Stimulated activated CD4-positive, alpha-beta T cell treated with anti-CD3 and anti-CD28 coated beads, TNF-alpha, amount 100 ng/mL, for 1 hour (primary cell): ENCODE data around the gene MYRIP.

Source experiments
- DNase-seq, 3 donors: peaks; one replicate each; pipeline ENCODE4 v3.0.0-alpha.2; 2020; ENCODE audit warnings: low read depth in 3 of 3, low spot score in 1 of 3

Gene MYRIP

DNA sequence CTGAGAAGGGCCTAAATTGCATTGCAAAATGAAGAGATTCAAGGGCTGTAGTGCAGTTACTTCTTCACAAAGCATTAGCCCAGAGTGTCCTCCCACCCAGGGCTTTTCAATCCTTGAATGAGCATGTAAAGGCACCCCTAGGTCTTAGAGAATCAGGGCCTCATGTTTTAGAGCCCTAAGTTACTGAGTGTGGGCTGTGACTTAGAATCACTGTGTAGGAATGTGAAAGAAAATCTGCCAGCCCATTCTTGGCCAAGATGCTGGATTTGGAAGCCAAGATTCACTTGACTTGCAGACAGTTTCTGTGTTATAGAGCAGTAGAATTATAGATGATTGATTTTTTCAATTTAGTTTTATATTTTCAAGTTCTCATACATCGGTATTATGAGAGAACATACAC lies 153.2 kb downstream of the MYRIP start:
- no peak for DNase-seq

DNA sequence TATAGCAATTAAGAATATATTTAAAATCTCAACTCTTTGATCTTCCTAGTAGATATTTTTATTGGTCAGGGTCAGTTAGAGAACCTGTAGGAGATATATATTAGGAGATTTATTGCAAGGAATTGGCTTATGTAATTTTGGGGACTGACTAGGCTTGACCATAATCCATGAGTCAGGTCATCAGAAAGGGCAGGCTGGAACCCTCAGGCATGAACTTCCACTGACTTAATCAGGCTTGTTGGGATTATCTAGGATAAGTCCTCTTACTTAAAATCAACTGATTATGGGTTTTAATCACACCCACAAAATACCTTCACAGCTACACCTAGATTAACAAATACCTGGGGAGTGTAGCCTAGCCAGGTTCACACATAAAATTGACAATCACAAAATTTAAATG lies 156.1 kb downstream of the MYRIP start:
- DNase-seq, result no peak

DNA sequence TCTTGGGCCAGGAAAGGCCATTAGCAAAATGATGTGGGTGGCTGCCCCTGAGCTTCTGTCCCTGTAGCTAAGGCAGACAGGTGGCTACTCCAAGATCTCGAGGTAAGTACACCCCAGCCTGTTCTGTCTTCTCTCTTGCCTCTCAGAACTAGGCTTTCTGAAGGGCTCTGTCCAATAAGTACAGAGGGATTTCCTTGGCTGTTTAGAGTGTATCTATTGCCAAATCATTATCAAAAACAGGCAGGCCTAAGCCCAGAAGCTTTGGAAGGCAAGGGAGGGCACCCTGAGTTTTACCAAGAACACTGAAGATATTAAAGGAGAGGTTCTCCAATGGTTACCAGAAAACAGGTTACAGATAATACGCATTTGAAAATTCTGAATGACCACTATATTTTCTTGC lies 156.6 kb downstream of the MYRIP start:
- DNase-seq, result no peak

DNA sequence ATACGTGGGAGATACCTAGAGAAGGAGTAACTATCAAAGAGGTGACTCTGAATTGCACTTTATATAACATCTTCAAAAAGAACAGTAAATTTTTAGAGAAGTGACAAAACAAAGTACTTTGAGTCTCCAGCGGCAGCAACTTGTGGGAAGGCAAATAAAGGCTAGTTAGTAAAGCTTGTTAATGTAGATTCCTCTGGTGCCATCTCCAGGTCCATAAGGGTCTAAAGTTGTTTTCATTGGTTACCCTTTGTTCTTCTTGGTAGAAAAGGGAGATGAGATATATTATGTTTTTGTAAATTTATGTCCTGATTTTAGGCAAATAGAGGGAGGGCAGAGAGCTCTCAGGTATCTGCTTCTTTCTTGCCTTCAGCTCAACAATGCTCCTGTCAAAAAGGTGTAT lies 161.6 kb downstream of the MYRIP start:
- DNase-seq, result no peak

DNA sequence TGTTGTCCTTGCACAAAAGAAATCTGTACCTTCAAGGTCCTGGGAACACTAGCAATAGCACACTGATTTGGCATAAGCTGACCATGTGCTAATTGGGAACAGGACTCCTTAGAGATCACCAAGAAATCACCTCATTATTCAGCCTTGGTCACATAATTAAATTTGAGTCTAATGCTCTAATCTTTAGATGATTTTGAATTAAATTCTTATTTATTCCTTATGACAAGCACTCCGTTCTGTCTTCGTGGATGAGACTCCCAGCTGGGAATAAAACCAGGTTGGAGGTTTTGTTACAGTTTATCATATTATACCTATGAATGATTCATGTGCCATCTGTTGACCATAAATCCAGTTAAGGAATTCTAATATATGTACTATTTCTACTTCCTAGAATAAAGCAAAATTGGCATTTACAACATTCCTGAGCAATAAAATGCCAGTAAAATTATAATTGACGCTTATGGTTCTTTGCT lies 162.2 kb downstream of the MYRIP start:
- DNase-seq, result no peak

DNA sequence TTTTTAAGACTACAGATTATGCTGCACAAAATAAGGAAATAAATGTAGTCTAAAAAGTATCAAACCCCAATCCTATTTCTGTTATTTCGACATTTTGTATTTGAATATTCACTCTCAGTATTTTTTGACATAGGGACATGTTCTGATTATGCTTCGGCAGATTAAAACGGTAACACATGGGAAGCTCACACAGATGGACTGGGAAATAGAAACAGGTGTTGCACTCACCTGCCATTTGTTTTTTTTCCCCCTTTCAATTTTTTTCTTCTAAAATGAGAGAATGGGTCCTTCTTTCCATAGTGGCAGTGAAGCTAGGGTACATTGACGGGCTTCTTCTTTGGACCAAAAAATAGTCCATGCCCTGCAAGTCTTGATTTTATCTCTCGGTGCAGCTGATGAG lies 163.1 kb downstream of the MYRIP start:
- DNase-seq, result no peak

DNA sequence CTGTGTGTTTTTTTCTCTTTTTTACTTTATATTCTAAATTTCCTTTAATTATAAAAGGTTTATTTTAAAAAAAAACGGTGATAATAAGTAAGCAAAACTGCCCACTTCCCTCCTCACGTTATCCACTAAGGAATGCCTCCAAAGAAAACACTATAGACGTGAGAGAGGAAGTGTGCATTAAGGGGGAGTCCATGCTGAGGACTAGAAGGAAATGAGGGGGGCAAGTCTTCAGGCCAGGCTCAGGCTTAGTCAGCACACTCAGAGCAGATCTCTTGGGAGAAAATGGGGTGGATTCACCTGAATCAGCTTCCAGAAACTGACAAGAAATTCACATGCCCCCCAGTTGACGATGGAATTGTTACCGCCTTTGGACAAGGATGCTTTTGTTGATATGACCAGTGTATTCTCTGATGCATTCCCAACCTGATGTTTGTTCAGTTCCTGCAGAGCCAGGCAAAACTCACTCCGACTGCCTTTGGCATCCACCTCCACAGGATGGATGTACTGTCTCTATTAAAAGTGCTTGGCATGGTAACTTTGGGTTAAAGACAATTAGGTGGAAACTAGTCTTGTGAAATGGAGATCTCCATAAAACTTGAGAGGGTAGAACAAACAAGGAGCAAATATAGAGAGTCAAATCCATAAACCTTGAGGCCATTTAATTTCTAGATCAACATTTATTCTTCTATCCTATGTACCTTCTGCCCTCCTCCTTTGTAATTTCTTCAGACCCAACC lies 167.8 kb downstream of the MYRIP start:
- no peak for DNase-seq

DNA sequence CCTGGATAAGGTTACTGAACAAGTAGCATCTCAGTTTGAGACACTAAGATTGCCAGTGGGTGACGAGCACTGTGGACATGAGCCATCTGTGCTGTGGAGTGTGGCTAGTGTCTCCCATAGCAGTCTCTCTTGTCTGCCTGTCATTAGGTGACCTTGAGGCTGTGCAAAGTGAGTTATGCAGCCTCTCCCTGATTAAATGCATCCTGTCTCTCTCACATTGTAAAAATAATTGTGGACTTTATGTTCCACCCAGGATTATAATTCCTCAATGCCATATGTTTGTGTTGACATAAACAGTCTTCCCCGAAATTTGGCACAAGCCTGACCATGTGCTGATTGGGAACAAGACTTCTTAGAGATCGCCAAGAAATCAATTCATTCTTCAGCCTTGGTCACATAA lies 168.9 kb downstream of the MYRIP start:
- DNase-seq, result no peak

DNA sequence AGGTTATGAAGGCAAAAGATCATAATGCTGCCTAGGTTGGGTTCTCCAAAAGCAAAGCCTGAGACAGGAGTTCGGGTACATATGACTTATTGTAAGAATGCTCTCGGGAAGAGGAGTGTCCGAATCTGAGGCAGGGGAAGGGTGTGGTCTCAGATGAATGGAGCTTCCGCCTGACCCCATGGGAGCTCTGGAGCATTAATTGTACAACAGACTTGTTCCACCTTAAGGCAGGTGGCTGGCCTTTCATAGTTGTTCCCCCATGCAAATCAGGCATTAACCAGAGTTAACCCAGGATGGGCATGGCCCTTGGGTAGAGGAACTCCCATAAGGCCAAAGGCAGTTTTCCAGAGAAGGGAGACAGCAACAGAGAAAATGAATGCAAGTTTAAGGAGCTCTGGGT lies 170.6 kb downstream of the MYRIP start:
- DNase-seq, result no peak

DNA sequence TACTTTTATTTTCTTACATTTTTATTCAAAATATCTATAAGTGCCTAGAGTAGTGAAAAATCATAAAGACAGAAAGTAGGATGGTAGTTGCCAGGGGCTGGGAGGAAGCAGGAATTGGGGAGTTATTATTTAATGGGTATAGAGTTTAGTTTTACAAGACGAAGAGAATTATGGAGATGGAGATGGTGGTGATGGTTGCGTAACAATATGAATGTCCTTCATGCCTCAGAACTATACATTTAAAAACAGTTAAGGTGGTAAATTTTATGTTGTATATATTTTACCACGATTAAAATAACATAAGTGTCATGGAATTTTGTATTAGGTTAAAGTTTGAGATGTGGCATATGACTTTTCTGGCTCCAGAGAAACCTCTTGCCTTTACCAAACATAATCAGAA lies 171.4 kb downstream of the MYRIP start:
- DNase-seq, result no peak

DNA sequence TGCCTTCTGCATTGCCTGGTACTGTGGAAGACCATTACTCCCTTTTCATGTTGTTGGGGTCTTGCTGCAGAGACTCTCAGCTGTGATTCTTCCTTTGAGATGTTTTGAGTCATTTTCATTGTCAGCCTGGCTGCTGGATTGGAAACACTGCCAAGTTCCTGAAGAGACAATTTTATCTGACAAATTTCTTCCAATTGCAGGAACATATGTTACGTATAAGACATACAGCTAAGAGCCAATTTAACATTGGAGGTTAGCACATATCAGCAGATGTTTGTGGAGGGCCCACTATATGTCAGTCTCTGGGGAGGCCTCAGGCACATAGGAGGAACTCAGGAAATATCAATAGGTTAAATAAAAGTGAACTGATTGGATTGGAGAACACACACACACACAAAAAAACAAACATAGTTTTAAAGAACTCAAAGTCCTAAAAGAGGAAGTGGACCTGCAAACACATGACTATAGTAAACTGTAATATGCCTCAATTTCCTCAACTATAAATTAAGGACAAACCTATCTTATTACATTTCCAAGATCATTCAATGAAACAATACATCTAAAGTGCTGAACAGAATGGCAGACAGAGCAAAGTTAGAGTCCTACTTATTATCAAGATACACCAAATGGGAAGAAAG lies 172.3 kb downstream of the MYRIP start:
- no peak for DNase-seq

DNA sequence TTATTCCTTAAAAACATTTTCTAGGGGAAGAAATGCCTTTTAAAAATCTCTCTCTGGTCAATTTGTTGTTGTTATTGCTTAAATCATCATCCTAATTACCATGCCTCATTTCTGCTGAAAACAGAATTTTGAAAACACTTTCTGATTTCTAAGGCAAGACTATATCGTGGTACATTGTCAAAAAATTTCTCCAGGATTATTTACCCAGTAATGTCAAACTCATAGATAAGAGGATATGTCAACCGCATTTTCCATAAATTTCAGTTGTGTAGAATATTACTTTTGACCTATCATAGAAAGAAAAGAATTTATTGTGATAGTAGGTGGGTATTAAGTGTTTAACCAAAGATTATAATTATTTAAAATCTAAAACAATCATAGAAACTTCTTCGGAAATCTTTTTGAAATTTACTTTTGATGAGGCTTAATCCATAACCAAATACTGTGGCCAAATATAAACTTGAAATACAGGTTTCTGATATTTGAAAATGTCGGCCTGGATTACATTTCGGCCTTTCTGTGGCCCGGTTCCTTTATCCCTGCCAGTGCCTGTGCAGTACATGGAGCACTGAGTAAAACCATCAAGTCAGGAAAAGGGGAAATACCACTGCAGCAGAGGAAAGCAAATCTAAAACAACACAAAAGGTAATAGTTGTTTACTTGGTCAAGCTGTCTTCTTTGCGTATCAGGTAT lies 173.4 kb downstream of the MYRIP start:
- DNase-seq, result no peak

DNA sequence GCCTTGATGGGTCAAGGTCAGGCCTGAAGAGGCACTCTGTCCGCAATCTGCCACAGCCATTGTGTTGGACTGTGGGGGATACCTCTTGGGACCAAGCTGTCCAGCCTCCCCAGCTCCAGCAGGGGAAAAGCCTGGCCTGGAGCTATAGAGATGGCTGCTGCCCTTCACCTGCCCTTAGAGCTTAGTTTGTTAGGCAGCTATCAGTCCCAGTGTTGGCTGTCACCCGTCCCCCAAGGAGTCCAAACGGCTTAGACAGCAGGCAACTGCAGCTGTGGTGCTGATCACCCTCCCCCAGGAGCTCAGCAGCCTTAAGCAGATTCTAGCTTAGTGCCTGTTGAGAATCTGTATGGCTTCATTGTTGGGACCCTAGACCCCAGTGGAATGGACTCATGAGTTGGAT lies 180.3 kb downstream of the MYRIP start:
- no peak for DNase-seq

DNA sequence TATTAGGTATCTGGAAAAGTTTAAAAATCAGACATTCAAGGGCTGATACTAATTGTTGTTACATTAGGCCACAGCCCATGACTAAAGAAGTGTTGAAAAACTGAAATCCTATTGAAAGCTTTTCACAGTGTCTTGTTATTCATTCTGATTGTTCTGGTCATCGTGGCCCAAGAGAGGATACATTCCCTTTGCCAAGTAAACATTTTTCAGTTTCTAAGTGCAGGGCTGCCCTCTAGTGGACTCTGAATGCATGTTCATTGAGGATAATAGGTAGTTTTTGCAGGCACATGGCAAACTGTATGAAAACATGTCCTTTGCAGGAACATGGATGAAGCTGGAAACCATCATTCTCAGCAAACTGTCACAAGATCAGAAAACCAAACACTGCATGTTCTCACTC lies 181.1 kb downstream of the MYRIP start:
- no peak for DNase-seq

DNA sequence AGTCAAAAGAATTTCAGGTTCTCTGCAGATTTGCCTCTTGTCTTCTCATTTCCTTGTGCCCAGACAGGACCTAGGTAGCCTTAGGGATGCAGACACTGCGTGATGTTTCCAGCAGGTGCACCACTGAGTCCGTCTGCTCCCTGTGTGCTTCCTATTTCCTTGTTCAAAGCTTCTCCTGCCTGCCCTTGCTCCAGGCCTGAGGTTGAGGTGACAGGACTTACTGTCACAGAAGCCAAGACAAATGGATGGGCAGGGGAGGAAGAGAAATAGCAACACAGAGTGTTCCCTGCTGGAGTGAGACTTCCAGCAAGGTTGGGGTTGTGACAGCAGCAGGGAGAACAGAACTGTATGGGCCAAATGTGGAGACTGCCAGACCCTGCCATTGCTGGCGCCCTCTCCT lies 199.4 kb downstream of the MYRIP start:
- no peak for DNase-seq

DNA sequence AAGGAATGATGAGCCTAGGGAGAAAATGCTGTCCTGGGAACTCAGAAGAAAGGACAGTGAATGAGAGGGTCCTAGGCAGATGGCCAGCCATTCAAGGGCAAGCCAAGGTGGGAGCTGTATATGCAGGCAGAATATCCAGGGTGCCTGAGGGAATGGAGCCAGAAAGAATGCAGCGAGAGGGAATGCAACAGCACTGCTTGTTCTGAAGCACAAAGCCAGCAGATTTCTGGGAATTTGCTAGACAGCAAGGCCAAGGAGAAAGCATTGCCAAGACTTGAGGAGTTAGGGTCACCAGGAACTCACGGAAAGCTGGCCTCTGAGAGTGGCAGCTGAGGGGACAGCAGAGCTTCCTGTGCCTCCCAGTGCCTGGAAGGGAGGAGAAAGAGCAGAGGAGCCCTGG lies 200.6 kb downstream of the MYRIP start:
- DNase-seq, result no peak

DNA sequence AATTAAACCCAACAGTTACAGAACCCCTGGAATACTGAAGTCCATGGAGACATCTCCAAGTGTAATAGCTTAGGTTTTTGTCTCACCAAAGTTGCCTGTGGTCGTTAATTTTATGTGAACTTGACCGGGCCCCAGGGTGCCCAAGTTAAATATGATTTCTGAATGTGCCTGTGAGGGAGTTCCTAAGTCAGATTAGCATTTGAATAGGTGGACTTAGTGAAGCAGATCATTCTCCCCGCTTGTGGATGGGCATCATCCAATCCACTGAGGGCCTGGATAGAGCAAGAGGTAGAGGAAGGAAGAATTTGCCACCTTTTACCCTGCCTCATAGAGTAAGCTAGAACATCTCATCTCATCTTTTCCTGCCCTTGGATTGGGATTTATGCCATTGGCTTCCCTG lies 203.0 kb downstream of the MYRIP start:
- no peak for DNase-seq

DNA sequence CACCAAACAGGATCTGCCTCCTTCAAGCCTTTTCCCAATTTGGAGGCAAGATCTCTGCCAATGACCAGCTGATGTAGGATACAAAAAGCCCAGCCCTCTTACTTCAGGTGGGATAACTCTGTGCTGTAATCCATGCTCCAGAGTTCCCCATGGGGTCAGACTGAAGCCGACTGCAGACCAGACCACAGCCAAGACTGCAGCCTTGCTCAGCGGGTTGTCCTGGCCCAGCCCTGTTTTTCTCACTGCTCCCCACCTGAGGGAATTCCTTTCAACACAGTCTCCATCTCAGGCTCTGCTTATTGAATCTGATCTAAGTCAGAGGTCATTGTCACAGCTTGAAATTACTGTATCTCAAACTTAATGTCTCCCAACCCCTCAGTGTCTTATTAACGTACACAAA lies 207.0 kb downstream of the MYRIP start:
- no peak for DNase-seq

DNA sequence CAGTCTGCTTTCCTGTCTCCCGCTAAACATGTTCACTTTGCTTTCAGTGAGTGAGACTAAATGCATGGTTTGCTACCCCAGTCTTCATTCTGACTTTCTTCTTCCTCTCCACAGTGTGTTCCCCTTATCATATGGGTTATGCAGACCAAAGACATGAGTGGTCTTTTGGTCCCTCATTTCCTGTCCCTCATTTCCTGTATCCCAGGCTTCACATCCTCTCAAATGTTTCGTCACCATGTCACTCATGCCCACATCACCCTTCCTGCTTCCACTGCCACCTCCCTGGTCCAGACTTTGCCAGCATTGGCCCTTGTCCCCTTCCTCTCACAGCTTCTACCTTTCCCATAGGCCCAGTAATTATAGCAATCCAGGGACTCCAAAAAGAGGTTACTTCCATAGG lies 209.0 kb downstream of the MYRIP start:
- no peak for DNase-seq

DNA sequence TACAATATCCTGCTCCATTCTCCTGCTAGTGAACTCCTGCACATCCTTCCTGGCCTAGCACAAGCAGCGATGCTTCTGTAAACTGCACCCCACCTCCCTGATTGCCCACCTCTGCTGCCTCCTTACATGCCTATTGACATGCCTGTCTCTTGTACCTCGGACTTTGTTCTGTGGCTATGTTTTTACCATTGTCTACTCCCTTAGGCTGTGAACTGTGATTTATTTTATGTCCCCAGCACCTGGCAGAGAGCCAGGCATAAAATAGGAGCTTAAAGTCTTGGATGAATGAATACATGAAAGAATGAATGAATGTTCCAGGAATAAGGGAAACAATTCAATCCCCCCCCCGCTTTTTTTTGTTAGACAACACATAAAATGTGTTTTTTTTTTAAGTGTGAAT lies 210.0 kb downstream of the MYRIP start:
- DNase-seq, result no peak

DNA sequence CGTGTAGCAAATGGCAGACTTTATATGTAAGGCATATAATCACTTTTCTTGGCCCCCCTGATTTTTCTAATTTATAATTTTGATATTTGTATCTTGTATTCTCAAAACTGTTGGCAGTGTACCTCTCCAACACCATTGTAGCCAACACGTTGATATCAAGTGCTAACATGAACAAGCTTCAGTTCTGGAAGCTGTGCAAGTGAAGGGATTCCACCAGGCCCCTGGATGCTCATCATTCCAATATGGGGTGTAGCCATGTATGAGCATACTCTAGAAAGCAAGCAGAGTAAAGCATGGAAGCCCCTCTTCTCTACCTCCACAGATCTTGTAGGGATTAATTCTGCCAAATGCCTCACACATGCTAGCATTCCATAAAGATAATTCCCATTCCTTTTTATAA lies 211.3 kb downstream of the MYRIP start:
- no peak for DNase-seq

DNA sequence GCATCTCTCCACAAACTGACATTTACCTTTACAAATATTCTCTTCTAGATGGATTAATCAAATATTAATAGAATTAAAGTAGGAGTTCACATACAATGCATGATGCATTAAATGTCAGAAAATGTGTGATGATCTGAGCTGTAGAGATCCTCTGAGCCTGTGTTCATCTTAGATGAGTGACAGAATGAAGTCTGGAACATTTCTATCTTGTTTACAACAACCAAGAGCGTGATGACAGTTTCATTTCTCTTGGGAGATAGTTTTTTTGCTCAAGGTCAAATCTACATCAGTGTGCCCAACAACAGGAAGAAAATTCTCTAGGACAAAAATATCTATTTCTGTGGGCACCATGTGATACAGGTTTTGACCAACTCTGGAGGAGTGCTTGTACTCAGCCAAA lies 211.9 kb downstream of the MYRIP start:
- DNase-seq, result no peak
